Fibroblast of lung (primary cell): ENCODE results near the gene WDR7.

Experiments
- EZH2 ChIP-seq: IDR thresholded peaks from 2 replicates; pipeline ENCODE4 v1.5.1; 2012; ENCODE audit warnings: low read length, control low read depth, mild to moderate bottlenecking; ENCODE audit errors: missing control alignments
- TF ChIP-seq, protein P1 (sequence below), 2 donors: IDR thresholded peaks in 1 of 2; conservative IDR thresholded peaks in 1 of 2; 1 replicate in 1 of 2; 2 replicates in 1 of 2; pipeline ENCODE4 v1.5.1; 2011 to 2012; ENCODE audit warnings: low read length in 2 of 2, control low read depth in 1 of 2, inconsistent platforms in 1 of 2, low read depth in 1 of 2, mild to moderate bottlenecking in 1 of 2

DNA sequence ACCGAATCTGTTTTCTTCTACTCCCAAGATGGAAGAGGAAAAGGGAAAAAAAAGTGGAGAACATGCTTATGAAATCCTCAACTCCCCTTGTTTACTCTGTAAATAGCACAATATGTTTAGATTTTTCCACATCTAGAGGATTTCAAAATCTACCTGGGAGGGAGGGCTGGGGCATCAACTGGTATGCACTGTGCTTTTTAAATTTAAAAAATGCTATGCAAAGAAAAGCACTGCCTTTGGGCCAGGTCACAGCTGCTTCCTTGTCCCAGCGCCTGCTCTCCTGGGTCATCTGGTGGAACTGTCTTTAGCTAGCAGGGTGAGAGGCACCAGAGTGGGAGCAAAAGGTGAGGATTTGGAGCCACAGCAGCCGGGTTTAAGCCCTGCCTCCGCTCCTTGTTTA, 407.6 kb downstream of the WDR7 start:
- TF ChIP-seq, protein P1, sequence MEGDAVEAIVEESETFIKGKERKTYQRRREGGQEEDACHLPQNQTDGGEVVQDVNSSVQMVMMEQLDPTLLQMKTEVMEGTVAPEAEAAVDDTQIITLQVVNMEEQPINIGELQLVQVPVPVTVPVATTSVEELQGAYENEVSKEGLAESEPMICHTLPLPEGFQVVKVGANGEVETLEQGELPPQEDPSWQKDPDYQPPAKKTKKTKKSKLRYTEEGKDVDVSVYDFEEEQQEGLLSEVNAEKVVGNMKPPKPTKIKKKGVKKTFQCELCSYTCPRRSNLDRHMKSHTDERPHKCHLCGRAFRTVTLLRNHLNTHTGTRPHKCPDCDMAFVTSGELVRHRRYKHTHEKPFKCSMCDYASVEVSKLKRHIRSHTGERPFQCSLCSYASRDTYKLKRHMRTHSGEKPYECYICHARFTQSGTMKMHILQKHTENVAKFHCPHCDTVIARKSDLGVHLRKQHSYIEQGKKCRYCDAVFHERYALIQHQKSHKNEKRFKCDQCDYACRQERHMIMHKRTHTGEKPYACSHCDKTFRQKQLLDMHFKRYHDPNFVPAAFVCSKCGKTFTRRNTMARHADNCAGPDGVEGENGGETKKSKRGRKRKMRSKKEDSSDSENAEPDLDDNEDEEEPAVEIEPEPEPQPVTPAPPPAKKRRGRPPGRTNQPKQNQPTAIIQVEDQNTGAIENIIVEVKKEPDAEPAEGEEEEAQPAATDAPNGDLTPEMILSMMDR (conservative IDR thresholded peaks at IDR 0.05 in 1 of 2, IDR thresholded peaks at IDR 0.05 in 1 of 2; ENCODE audit: low read depth in 1 of 2, low read length in 2 of 2), result no peak
- TF ChIP-seq EZH2, result no peak
